H7 (cell line): ENCODE results near the gene VSTM2B. TPM values are rescaled to one million over a fixed set of nuclear protein-coding genes. Genes with fewer than 3 reads are reported as not detected.
A peak's percentile ranks its signal among the peaks of the same experiment; 100 is the strongest.

Experiments used
- DNase-seq: peaks from one replicate; pipeline ENCODE4 v3.0.0; 2012
- H3K27me3 ChIP-seq: 2 replicates; pipeline ENCODE4 v1.6.0; 2011; ENCODE audit warnings: mild to moderate bottlenecking, low read length; ENCODE audit not compliant: control insufficient read depth, insufficient read depth
- H3K36me3 ChIP-seq: replicated peaks from 2 replicates; pipeline ENCODE4 v1.5.1; 2011; ENCODE audit warnings: low read length; ENCODE audit not compliant: control insufficient read depth, insufficient read depth
- H3K4me3 ChIP-seq: 2 replicates; pipeline ENCODE4 v1.5.1; 2011; ENCODE audit warnings: low read depth, mild to moderate bottlenecking, control low read depth, low read length, moderate library complexity; ENCODE audit not compliant: insufficient read depth
- total RNA-seq: library from RNA; depleted of rRNA; stranded (reverse); fragments of >200 nt; shearing (Covaris generic); gene quantifications from 2 replicates; pipeline ENCODE4 v1.2.3, GENCODE V29; 2014

The VSTM2B gene
- total RNA-seq, 1 experiment from 2014 or later = 0.48 TPM

GRCh38 chr19:29503140-29503758 is 22.5 kb upstream of the VSTM2B start:
- no peaks in the 10 kb centered on the region for H3K27me3 ChIP-seq
- no peak for DNase-seq
- H3K36me3 ChIP-seq = no peaks in the 10 kb centered on the region

DNA sequence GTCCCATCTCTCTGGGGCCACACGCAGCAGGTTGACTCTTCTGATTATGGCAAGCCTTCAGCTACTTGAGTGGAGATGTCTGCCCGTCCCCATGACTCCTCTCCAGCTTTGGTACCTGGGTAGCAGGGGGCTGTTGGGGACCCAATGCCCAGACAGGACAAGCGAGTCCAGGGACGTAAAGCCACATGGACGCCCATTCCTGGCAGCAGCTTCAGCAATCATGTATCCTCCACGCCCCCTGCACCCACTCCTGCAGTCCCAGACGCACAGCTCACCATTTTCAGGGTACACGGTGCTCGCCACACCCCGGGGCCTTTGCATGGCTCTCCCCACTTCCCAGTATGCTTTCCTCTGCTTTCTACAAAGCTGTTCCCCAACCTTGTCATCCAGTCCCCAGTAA is 22.0 kb upstream of the VSTM2B start:
- no peaks in the 10 kb centered on the region for H3K36me3 ChIP-seq
- no peak for DNase-seq
- H3K4me3 ChIP-seq = no peak overlapping the region
- no peaks in the 10 kb centered on the region for H3K27me3 ChIP-seq

More at GRCh38 chr19:29503140-29503758, 22.5 kb upstream of the VSTM2B start:
- H3K4me3 ChIP-seq = no peak overlapping the region

DNA sequence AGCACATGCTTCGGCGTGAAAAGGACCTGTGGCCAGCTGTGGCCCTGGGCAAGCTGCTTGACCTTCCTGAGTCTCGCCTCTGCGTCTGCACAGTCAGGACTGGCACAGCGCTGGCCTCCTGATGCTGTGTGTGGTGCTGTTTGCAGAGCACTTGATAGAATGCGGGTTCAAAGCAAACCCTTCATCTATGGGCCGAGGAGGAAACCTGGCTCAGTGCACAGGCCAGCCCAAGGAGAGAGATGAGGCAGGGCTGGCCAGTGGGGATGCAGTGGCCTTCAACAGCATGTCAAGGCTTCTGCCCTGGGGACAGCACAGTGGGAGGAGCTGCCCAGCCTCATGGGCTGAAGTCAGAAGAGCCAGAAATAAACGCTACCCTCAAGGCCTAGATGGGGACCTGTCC is 21.3 kb upstream of the VSTM2B start:
- no peak for DNase-seq
- Histone ChIP-seq H3K4me3 (no peak overlapping the region), H3K27me3 (no peaks in the 10 kb centered on the region), H3K36me3 (no peaks in the 10 kb centered on the region)

DNA sequence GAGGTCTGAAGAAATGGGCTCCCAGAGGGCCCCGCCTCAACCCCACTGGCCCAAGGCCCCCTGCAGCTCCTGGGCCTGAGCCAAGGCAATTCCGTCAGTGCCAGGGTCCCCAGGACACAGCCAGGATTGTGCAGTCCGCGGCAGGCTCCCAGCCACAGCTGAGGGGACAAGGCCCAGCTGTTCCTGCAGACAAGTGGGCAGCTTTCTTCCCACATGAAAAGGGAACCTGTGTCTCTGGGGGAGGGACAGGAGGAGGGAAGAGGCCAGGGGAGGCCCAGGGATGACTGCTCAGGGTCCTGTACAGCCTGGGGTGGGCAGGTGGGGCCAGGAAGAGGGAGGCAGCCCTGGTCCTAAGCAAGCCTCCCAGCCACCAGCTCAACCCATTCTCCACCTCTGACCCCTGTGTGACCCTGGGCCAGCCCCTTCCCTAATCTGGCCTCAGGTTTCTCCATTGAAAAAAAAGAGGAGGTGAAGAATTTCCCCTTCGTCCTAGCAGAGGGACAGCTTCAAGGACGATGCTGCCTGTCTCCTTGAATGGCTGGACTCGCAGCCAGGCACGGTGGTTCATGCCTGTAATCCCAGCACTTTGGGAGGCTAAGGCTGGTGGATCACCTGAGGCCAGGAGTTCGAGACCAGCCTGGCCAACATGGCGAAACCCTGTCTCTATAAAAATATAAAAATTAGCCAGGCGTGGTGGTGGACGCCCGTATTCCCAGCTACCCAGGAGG is 20.5 kb upstream of the VSTM2B start:
- no peaks in the 10 kb centered on the region for H3K36me3 ChIP-seq
- peak; percentile 47 for DNase-seq
- no peak overlapping the region for H3K4me3 ChIP-seq
- H3K27me3 ChIP-seq = no peaks in the 10 kb centered on the region

DNA sequence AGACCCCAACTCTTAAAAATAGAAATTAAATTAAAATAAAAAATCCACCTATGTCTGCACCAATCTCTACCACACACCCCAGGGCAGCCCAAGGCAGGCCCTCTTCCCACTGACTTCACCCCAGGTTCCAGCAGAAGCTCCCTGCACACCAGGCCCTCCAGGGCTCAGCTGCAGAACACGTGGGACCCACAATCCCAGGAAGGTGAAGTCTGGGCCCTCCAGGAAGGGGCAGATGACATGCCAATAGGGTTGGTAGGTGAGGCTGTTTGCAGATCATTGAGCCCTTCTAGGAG is 19.2 kb upstream of the VSTM2B start:
- DNase-seq = no peak
- Histone ChIP-seq H3K27me3 (no peaks in the 10 kb centered on the region; the same call in 1 of the 2 replicates), H3K36me3 (no peaks in the 10 kb centered on the region), H3K4me3 (no peak overlapping the region)

DNA sequence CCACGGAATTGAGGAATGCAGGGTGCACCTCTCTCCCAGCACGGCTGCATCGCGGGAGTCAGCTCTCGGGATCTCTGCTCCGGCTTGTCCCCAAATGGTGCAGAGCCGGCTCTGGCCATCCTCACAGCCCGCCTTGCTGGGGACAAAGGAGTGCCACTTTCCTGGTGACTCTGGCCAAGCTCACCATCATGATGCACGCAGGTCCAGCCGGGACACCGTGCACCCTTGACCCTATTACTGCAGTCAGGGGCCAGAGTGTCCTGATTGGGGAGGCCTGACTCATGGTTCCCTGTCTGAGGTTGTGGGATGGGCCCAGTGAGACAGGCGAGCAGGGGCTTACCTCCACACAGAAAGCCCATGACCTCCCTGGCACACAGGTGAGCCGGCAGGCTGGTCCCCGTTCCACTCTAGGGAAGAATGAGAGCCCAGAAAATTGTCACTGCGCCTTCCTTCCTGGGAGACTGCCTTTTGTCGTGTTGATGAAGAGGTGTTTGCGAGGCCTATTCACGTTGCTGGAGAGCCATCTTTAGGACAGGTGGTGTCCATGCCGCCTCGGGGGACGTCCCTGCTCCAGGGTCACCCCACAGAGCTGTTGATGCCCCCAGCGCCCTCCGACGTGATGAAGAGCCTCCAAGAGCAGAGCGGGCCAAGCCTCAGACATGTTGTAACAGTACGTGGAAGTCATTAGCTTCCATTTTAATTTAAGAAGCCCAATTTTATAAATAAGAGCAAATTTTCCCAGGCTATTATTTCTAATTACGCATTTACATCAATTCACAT is 18.5 kb upstream of the VSTM2B start:
- no peaks in the 10 kb centered on the region; the same call in 1 of the 2 replicates for H3K27me3 ChIP-seq
- H3K36me3 ChIP-seq = no peaks in the 10 kb centered on the region
- DNase-seq = peak; percentile 65
- H3K4me3 ChIP-seq = no peak overlapping the region

DNA sequence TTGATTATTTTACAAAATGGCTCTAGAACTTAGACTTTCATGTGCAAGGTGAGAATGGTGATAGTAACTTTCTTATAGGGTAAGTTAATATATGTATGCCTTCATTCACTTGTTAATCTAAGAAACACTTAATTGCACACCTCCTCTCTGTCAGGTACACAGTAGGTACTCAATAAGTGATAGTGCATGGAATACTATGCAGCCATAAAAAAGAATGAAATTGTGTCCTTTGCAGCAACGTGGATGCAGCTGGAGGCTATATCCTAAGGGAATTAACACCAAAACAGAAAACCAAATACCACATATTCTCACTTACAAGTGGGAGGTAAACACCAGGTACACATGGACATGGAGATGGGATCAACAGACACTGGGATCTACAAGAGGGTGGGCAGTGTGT is 17.6 kb upstream of the VSTM2B start:
- Histone ChIP-seq H3K27me3 (no peaks in the 10 kb centered on the region; the same call in 1 of the 2 replicates), H3K4me3 (no peak overlapping the region), H3K36me3 (no peaks in the 10 kb centered on the region)
- no peak for DNase-seq

DNA sequence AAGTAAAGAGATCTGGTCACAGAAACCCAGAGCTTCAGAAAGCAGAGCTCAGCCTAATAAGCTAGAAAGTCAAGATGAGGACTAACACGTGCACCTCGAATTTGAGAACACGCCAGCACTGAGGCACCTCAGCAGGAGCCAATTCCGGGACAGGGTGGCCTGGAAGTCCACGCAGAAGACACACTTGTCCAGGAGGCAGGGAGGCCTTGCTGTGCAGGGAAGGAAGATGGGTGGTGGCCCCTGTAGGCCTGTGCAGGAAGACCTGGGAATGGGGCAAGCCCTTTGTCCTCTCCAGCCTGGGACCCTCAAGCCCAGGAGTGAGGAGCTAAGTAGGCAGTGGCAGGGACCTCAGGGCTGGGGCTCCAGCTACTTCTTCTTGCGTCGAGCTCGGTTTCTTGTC is 16.3 kb upstream of the VSTM2B start:
- Histone ChIP-seq H3K4me3 (no peak overlapping the region), H3K27me3 (no peaks in the 10 kb centered on the region; the same call in 1 of the 2 replicates), H3K36me3 (no peaks in the 10 kb centered on the region)
- DNase-seq = no peak

DNA sequence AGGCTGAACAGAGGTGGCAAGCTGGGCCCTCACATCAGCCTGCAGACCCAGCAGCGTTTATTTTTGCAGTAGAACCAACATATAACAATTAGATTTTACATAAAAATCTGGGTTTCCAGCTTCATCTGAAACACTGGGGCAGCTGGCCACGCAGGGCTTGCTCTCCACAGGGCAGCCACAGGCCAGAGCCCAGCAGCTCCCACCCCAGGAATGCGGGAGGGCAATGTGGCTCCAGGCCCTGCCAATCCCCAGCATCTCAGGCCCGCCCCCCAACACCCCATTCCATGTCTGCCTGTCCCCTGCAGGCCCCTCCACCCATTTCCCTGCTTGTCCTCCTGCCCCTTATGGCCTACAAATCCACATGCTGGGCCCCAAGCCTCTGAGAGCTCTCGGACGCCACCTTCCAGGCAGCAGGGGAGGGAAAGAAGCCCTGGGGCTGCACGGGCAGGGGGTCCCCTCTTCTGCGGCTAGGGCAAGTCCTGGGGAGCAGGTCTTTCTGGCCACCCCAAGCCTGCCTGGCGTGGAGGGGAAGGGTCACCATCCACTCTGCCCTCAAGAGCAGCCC is 15.0 kb upstream of the VSTM2B start:
- H3K4me3 ChIP-seq = no peak overlapping the region
- H3K36me3 ChIP-seq = no peaks in the 10 kb centered on the region
- peak; percentile 85 for DNase-seq
- peaks cover 2% of the 10 kb centered on the region; the same call in 1 of the 2 replicates for H3K27me3 ChIP-seq

GRCh38 chr19:29511768-29512167 is 14.0 kb upstream of the VSTM2B start:
- DNase-seq = no peak
- H3K4me3 ChIP-seq = no peak overlapping the region
- H3K36me3 ChIP-seq = no peaks in the 10 kb centered on the region
- H3K27me3 ChIP-seq = peaks cover 2% of the 10 kb centered on the region; the same call in 1 of the 2 replicates

DNA sequence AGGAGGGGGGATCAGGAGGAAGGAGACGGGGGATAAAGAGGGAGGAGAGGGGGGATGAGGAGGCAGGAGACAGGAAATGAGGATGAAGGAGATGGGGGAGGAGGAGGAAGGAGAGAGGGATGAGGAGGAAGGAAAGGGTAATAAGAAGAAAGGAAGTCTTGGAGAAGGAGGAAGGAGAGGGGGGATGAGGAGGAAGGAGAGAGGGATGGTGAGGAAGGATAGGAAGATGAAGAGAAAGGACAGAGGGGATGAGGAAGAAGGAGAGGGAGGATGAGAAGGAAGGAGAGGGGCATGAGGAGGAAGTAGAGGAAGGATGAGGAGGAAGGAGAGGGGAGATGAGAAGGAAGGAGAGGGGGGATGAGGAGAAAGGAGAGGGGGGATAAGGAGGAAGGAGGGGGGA is 13.0 kb upstream of the VSTM2B start:
- peaks cover 2% of the 10 kb centered on the region; the same call in 1 of the 2 replicates for H3K27me3 ChIP-seq
- no peak for DNase-seq
- no peak overlapping the region for H3K4me3 ChIP-seq

GRCh38 chr19:29514525-29515232 is 11.1 kb upstream of the VSTM2B start:
- no peak overlapping the region for H3K4me3 ChIP-seq
- H3K27me3 ChIP-seq = peaks cover 2% of the 10 kb centered on the region; the same call in 1 of the 2 replicates
- H3K36me3 ChIP-seq = no peaks in the 10 kb centered on the region
- no peak for DNase-seq

More for the DNA sequence above, 13.0 kb upstream of the VSTM2B start:
- H3K36me3 ChIP-seq = no peaks in the 10 kb centered on the region

DNA sequence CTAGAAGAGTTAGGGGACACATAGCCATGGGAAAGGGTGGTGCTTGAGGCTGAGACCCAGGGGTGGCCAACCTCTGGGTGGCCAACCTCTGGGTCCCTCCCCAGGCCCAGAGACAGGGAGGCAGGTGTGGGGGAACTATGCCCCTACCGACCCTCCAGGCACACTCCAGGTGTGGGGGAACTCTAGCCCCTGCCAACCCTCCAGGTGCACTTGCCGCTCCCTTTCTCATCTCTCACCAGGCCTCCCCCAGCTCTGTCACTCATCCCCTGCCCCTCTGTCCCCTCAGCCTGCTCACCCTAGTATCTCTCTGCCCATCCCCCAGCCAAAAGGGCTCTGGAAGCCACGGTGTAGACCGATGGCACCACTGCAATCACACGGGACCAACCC is 10.6 kb upstream of the VSTM2B start:
- no peak overlapping the region for H3K4me3 ChIP-seq
- no peaks in the 10 kb centered on the region for H3K36me3 ChIP-seq
- peaks cover 2% of the 10 kb centered on the region; the same call in 1 of the 2 replicates for H3K27me3 ChIP-seq
- DNase-seq = no peak

GRCh38 chr19:29515706-29516357 is 10.0 kb upstream of the VSTM2B start:
- H3K27me3 ChIP-seq = peaks cover 2% of the 10 kb centered on the region; the same call in 1 of the 2 replicates

More at GRCh38 chr19:29515706-29516357, 10.0 kb upstream of the VSTM2B start:
- DNase-seq = no peak
- Histone ChIP-seq H3K36me3 (no peaks in the 10 kb centered on the region), H3K4me3 (no peak overlapping the region)
